GM10248 (cell line): Measurements from ENCODE around the gene LLGL1.

Source experiments
- CTCF ChIA-PET: fragments of 300-600 bp; sonication (Branson Sonifier 250); formaldehyde crosslinking; extraction: SDS; loops from one replicate; lab custom pipeline; 2021; ENCODE audit warnings: antibody characterized with exemption; lab: Yijun Ruan, JAX
- POLR2A ChIA-PET: fragments of 350-650 bp; sonication (Branson Sonifier 250); formaldehyde crosslinking; extraction: SDS; loops from one replicate; lab custom pipeline; 2020; ENCODE audit warnings: antibody characterized with exemption; lab: Yijun Ruan, JAX
- DNase-seq: peaks from one replicate; pipeline ENCODE4 v3.0.0; 2012; ENCODE audit errors: extremely low spot score
- TF ChIP-seq, protein P1 (sequence below): IDR thresholded peaks from 2 replicates; pipeline ENCODE4 v1.5.1; 2012; ENCODE audit warnings: mild to moderate bottlenecking, low read depth; ENCODE audit errors: extremely low read depth, missing control alignments, control extremely low read depth

Gene LLGL1

DNA sequence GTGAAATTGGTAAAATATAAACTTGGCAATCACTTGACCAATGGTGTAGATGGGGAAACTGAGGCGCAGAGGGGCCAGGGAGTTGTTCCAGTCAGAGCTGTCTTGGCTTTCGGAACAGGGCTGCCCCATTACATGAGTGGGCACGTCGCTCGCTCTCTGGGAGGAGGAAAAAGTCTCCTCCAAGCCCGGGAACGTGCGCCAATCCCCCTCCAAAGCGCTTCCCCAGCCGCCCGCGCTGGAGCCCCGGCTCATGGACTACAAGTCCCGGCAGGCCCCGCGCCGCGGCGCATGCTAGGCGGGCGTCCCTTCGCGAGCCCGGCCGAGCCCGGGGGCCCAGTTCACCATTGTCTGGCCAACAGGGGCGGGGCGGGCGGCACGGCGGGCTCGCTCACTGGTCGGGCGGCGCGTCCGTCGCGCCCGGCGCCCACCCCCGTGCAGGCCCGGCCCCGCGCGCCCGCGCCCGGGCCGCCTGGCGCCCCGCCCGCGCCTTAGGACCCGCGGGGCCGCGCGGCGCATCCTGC lies at the start of gene LLGL1:
LLGL1 (plus strand) TSS at position 515 of the 521 bp plus-strand sequence. CDS start 48 bp downstream, outside the sequence.
- TF ChIP-seq, protein P1, sequence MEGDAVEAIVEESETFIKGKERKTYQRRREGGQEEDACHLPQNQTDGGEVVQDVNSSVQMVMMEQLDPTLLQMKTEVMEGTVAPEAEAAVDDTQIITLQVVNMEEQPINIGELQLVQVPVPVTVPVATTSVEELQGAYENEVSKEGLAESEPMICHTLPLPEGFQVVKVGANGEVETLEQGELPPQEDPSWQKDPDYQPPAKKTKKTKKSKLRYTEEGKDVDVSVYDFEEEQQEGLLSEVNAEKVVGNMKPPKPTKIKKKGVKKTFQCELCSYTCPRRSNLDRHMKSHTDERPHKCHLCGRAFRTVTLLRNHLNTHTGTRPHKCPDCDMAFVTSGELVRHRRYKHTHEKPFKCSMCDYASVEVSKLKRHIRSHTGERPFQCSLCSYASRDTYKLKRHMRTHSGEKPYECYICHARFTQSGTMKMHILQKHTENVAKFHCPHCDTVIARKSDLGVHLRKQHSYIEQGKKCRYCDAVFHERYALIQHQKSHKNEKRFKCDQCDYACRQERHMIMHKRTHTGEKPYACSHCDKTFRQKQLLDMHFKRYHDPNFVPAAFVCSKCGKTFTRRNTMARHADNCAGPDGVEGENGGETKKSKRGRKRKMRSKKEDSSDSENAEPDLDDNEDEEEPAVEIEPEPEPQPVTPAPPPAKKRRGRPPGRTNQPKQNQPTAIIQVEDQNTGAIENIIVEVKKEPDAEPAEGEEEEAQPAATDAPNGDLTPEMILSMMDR = no peak
- DNase-seq = peak; percentile 99
- ChIA-PET CTCF (interaction anchor here (1.0 to 1.1 kb wide), 2 partner anchors 10 to 401 kb away, joined by 3 read pairs; no protein-coding TSS in a partner anchor), POLR2A (interaction anchor here (0.6 kb wide), 1 partner anchor 10 kb away, joined by 3 read pairs; no protein-coding TSS in a partner anchor)

DNA sequence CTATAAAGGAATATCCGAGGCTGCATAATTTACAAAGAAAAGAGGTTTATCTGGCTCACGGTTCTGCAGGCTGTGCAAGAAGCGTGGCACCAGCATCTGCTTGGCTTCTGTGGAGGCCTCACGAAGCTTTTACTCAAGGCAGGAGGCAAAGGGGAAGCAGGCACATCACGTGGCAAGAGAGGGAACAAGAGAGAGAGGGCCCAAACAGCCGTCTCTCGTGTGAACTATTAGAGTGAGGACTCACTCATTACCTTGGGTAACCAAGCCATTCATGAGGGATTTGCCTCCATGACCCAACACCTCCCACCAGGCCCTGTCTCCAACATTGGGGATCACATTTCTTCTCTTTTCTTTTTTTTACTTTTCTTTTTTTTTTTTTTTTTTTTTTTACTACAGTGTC lies 49.3 kb upstream of the LLGL1 start:
- POLR2A ChIA-PET = no interaction called here
- DNase-seq = no peak
- CTCF ChIA-PET = interaction anchor here (0.8 to 2.1 kb wide), 2 partner anchors 15 to 34 kb away, joined by 3 to 6 read pairs; no protein-coding TSS in a partner anchor
- TF ChIP-seq, protein P1 = no peak

DNA sequence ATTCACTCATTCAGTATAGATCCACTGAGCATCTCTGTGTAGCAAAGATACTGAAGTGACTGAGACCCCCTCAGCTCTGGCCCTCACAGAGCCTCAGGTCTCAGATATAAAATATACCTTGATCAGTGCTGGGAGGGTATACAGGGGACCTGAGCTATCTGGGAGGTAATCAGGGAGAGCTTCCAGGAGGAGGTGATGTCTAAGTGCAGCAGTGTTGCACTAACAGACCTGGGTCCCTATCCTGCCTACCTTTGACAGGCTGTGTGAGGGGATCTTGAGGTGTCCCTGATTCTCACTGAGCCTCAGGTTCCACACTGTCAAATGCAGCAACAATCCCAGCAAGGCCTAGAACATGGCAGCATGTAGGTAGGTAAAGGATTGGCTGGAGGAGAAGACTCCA lies 48.3 kb upstream of the LLGL1 start:
- POLR2A ChIA-PET = no interaction called here
- TF ChIP-seq, protein P1 = no peak
- CTCF ChIA-PET = interaction anchor here (1.8 to 2.1 kb wide), 3 partner anchors 12 to 35 kb away, joined by 4 to 6 read pairs (median 5); no protein-coding TSS in a partner anchor
- no peak for DNase-seq

DNA sequence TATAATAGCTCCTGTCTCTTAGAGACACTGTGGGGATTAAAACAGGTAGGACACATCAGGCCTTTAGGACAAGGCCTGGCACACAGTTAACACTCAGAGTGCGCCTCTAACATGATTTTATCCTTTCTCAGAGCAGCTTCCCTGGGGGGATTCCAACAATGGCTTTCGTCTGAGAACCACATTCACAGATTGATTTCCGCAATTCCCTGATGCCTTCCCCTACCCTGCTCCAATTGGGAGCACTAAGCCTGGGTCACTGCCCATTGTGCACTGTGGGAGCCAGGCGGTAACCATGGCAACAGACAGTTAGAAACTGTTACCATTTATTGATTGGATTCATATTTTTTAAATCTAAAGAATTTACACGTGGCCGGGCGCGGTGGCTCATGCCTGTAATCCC lies 47.7 kb upstream of the LLGL1 start:
- POLR2A ChIA-PET = no interaction called here
- no peak for DNase-seq
- TF ChIP-seq, protein P1 = no peak
- CTCF ChIA-PET = interaction anchor here (1.6 to 2.1 kb wide), 4 partner anchors 13 to 36 kb away, joined by 3 to 6 read pairs (median 4); no protein-coding TSS in a partner anchor

DNA sequence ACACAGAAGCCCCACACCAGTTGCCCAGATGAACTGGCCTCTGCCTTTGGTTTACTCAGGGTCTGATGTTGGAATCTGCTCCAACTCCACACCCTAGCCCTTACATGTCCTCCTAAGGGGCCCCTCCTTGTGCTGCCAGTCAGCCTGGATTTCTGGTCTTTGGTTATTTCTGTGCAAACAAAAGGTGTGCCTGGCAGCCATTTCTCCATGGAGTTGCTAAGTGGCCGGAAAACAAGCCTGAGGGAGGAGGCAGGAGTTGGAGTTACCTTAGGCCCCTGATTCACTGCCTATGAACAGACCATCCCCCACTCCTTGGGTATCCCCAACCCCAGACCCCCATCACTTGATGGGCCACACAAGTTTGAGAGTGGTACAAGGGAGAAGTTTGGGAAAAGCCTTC lies 46.2 kb upstream of the LLGL1 start:
- DNase-seq = no peak
- POLR2A ChIA-PET = no interaction called here
- TF ChIP-seq, protein P1 = no peak
- CTCF ChIA-PET = interaction anchor here (0.7 to 7.5 kb wide), 5 partner anchors 9 to 38 kb away, joined by 3 to 51 read pairs (median 4); no protein-coding TSS in a partner anchor

DNA sequence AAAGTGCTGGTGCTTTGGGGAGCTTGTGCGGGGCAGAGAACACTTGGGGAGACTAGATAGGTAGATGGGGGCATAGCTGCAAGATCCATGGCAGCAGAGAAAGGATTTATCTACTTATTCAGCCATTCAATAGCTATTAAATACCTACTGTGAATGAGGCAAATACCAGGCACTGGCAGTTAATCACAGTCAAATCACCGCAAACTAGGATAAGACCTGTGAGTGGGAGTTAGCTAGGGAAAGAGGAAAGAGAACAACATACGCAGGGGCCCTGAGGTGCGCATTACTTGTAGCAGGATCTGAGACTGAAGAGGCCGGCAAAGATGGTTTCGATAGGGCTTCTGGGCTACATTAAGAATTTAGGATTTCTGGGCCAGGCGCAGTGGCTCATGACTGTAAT lies 45.6 kb upstream of the LLGL1 start:
- POLR2A ChIA-PET = interaction anchor here (0.7 kb wide), 1 partner anchor 19 kb away, joined by 8 read pairs; no protein-coding TSS in a partner anchor
- CTCF ChIA-PET = interaction anchor here (0.8 to 7.5 kb wide), 5 partner anchors 8 to 38 kb away, joined by 3 to 51 read pairs (median 4); no protein-coding TSS in a partner anchor
- TF ChIP-seq, protein P1 = no peak
- DNase-seq = no peak
